Measurements from ENCODE around the gene KYNU. TPM values are rescaled to one million over a fixed set of nuclear protein-coding genes. Genes with fewer than 3 reads are reported as not detected.
"Not testable (repeated sequence)": the region's sequence is repeated elsewhere in the genome, so short reads cannot be mapped to it uniquely, and the experiment has no call there.

Gene KYNU
- total RNA-seq, 1 donor from 2014 or later, result 34.5 TPM

GRCh38 chr2:142883526-142883925, 6.1 kb downstream of the KYNU start:
- Histone ChIP-seq H3K4me1 (no peaks in the 10 kb centered on the region), H3K27ac (no peak overlapping the region), H3K9me3 (no peaks in the 10 kb centered on the region), H3K36me3 (no peaks in the 10 kb centered on the region), H3K4me3 (no peak overlapping the region), H3K27me3 (no peaks in the 10 kb centered on the region)
- no peak for ATAC-seq
- intact Hi-C loops (cut with DNase I), result no loop called here
- no peak for TF ChIP-seq CTCF (IDR thresholded peaks at IDR 0.05)
- DNase-seq, result no peak

GRCh38 chr2:142885543-142885942, 8.1 kb downstream of the KYNU start:
- Histone ChIP-seq H3K27me3 (no peaks in the 10 kb centered on the region), H3K27ac (no peak overlapping the region), H3K4me1 (no peaks in the 10 kb centered on the region), H3K9me3 (no peaks in the 10 kb centered on the region), H3K36me3 (no peaks in the 10 kb centered on the region), H3K4me3 (no peak overlapping the region)
- TF ChIP-seq CTCF (IDR thresholded peaks at IDR 0.05), result no peak
- DNase-seq (no peak), ATAC-seq (no peak)
- intact Hi-C loops (cut with DNase I), result no loop called here

GRCh38 chr2:142892715-142893114, 15.3 kb downstream of the KYNU start:
- intact Hi-C loops (cut with DNase I), result no loop called here
- TF ChIP-seq CTCF (IDR thresholded peaks at IDR 0.05), result no peak
- H3K27me3 ChIP-seq, result no peaks in the 10 kb centered on the region
- H3K4me1 ChIP-seq, result no peaks in the 10 kb centered on the region
- H3K4me3 ChIP-seq, result no peak overlapping the region
- ATAC-seq (no peak), DNase-seq (no peak)
- no peaks in the 10 kb centered on the region for H3K9me3 ChIP-seq
- H3K27ac ChIP-seq, result no peak overlapping the region
- no peaks in the 10 kb centered on the region for H3K36me3 ChIP-seq

- no peak for TF ChIP-seq CTCF (IDR thresholded peaks at IDR 0.05)
- no peaks in the 10 kb centered on the region for H3K36me3 ChIP-seq
- intact Hi-C loops (cut with DNase I), result no loop called here
- DNase-seq, result no peak
- ATAC-seq, result no peak
- no peak overlapping the region for H3K27ac ChIP-seq
- H3K27me3 ChIP-seq, result no peaks in the 10 kb centered on the region
- no peak overlapping the region for H3K4me3 ChIP-seq
- H3K9me3 ChIP-seq, result no peaks in the 10 kb centered on the region
- H3K4me1 ChIP-seq, result no peaks in the 10 kb centered on the region
Observed at GRCh38 chr2:142893241-142893640, 15.8 kb downstream of the KYNU start.

GRCh38 chr2:142897807-142898206, 20.3 kb downstream of the KYNU start:
- H3K36me3 ChIP-seq, result no peaks in the 10 kb centered on the region
- no peak for ATAC-seq

GRCh38 chr2:142900327-142900726, 22.9 kb downstream of the KYNU start:
- intact Hi-C loops (cut with DNase I); DNase-seq; H3K4me1 ChIP-seq; H3K36me3 ChIP-seq; H3K4me3 ChIP-seq; ATAC-seq; H3K27me3 ChIP-seq; H3K27ac ChIP-seq; H3K9me3 ChIP-seq: not testable (repeated sequence)

More at GRCh38 chr2:142897807-142898206, 20.3 kb downstream of the KYNU start:
- Histone ChIP-seq H3K9me3 (no peaks in the 10 kb centered on the region), H3K4me3 (no peak overlapping the region), H3K4me1 (no peaks in the 10 kb centered on the region), H3K27ac (no peak overlapping the region), H3K27me3 (no peaks in the 10 kb centered on the region)
- DNase-seq, result no peak
- TF ChIP-seq CTCF (IDR thresholded peaks at IDR 0.05), result no peak
- intact Hi-C loops (cut with DNase I), result no loop called here
